Chondrocyte (in vitro differentiated cells): Measurements from ENCODE around the gene TMEM120B. TPM values are rescaled to one million over a fixed set of nuclear protein-coding genes. Genes with fewer than 3 reads are reported as not detected.

Source experiments
- DNase-seq: peaks from one replicate; pipeline ENCODE4 v3.0.0; 2021; ENCODE audit warnings: mixed read lengths, low spot score
- H3K27ac Mint-ChIP-seq: one replicate; pipeline ENCODE4 v1.8.0; 2021; ENCODE audit warnings: mild to moderate bottlenecking, moderate library complexity, mixed read lengths; ENCODE audit not compliant: unreplicated experiment
- H3K27me3 Mint-ChIP-seq: 2 replicates; pipeline ENCODE4 v1.8.0; 2021; ENCODE audit warnings: low read depth, mixed read lengths
- H3K36me3 Mint-ChIP-seq: 2 replicates; pipeline ENCODE4 v1.8.0; 2021; ENCODE audit warnings: low read depth, mixed read lengths
- H3K4me1 Mint-ChIP-seq: 2 replicates; pipeline ENCODE4 v1.8.0; 2021; ENCODE audit warnings: low read depth, mild to moderate bottlenecking, mixed read lengths
- H3K4me3 Mint-ChIP-seq: one replicate; pipeline ENCODE4 v1.8.0; 2021; ENCODE audit warnings: mild to moderate bottlenecking, moderate library complexity, mixed read lengths; ENCODE audit not compliant: unreplicated experiment
- H3K9me3 Mint-ChIP-seq: 2 replicates; pipeline ENCODE4 v1.8.0; 2021; ENCODE audit warnings: low read depth, mixed read lengths
- total RNA-seq: library from RNA; stranded (reverse); gene quantifications from 3 replicates; pipeline ENCODE4 v1.2.1, GENCODE V29; 2021
- TF ChIP-seq, protein P1 (sequence below): fragments of 200-600 bp; sonication (generic); IDR thresholded peaks from 2 replicates; pipeline ENCODE4 v1.5.0; 2021; ENCODE audit warnings: antibody characterized with exemption, mild to moderate bottlenecking, moderate library complexity

TMEM120B gene
- total RNA-seq, 1 donor from 2014 or later = 15.3 TPM

- Mint-ChIP-seq H3K36me3 (peaks cover 4% of the 10 kb centered on the region), H3K27me3 (no peaks in the 10 kb centered on the region), H3K4me1 (peaks cover 29% of the 10 kb centered on the region), H3K27ac (no peak overlapping the region), H3K9me3 (no peaks in the 10 kb centered on the region), H3K4me3 (no peak overlapping the region)
- TF ChIP-seq, protein P1, sequence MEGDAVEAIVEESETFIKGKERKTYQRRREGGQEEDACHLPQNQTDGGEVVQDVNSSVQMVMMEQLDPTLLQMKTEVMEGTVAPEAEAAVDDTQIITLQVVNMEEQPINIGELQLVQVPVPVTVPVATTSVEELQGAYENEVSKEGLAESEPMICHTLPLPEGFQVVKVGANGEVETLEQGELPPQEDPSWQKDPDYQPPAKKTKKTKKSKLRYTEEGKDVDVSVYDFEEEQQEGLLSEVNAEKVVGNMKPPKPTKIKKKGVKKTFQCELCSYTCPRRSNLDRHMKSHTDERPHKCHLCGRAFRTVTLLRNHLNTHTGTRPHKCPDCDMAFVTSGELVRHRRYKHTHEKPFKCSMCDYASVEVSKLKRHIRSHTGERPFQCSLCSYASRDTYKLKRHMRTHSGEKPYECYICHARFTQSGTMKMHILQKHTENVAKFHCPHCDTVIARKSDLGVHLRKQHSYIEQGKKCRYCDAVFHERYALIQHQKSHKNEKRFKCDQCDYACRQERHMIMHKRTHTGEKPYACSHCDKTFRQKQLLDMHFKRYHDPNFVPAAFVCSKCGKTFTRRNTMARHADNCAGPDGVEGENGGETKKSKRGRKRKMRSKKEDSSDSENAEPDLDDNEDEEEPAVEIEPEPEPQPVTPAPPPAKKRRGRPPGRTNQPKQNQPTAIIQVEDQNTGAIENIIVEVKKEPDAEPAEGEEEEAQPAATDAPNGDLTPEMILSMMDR = no peak
- DNase-seq = no peak
These were observed 52.3 kb downstream of the TMEM120B start for GRCh38 chr12:121764808-121765207.

- H3K4me3 Mint-ChIP-seq = no peak overlapping the region
- no peaks in the 10 kb centered on the region for H3K9me3 Mint-ChIP-seq
- H3K4me1 Mint-ChIP-seq = peaks cover 29% of the 10 kb centered on the region
- no peak overlapping the region for H3K27ac Mint-ChIP-seq
- no peaks in the 10 kb centered on the region for H3K27me3 Mint-ChIP-seq
- peaks cover 4% of the 10 kb centered on the region for H3K36me3 Mint-ChIP-seq
- DNase-seq = no peak
- TF ChIP-seq, protein P1 = no peak
These were observed 53.0 kb downstream of the TMEM120B start for GRCh38 chr12:121765573-121765972.

- H3K27ac Mint-ChIP-seq = no peak overlapping the region
- TF ChIP-seq, protein P1 = no peak
- H3K9me3 Mint-ChIP-seq = no peaks in the 10 kb centered on the region
- H3K4me1 Mint-ChIP-seq = peaks cover 28% of the 10 kb centered on the region
- no peak for DNase-seq
- H3K27me3 Mint-ChIP-seq = no peaks in the 10 kb centered on the region
- peaks cover 2% of the 10 kb centered on the region for H3K36me3 Mint-ChIP-seq
- no peak overlapping the region for H3K4me3 Mint-ChIP-seq
These were observed 53.9 kb downstream of the TMEM120B start for GRCh38 chr12:121766290-121767039.

DNA sequence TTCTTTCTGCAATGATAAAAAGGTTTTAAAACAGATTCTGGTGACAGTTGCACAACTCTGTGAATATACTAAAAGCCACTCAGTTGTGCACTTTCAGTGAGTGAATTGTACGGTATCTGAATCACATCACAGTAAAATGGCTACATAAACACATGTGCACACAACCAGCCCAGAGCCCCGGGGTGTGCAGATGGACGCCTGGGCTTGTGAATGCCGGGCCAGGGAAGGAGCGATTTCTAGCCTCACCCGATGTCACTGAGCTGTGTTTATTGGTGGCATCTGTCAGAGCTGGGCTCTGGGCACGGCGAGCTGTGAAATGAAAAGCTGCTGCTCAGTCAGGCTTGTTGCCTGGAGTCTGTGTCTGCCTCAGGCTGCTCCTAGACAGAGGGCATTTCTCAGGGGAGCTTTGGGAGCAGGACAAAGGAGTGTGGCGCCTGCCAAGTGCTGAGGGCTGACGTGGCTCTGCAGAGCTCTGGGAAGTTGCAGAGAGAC lies 55.0 kb downstream of the TMEM120B start:
- peak overlapping the region; percentile 90 for H3K27ac Mint-ChIP-seq
- no peaks in the 10 kb centered on the region for H3K9me3 Mint-ChIP-seq
- no peak overlapping the region for H3K4me3 Mint-ChIP-seq
- H3K27me3 Mint-ChIP-seq = no peaks in the 10 kb centered on the region
- no peaks in the 10 kb centered on the region for H3K36me3 Mint-ChIP-seq
- TF ChIP-seq, protein P1 = no peak
- H3K4me1 Mint-ChIP-seq = peaks cover 17% of the 10 kb centered on the region
- no peak for DNase-seq

- Mint-ChIP-seq H3K4me1 (peaks cover 28% of the 10 kb centered on the region), H3K36me3 (no peaks in the 10 kb centered on the region)
These were observed 56.8 kb downstream of the TMEM120B start for GRCh38 chr12:121769297-121769830.

More at GRCh38 chr12:121769297-121769830, 56.8 kb downstream of the TMEM120B start:
- Mint-ChIP-seq H3K9me3 (no peaks in the 10 kb centered on the region), H3K4me3 (no peak overlapping the region), H3K27ac (no peak overlapping the region), H3K27me3 (no peaks in the 10 kb centered on the region)
- DNase-seq = no peak
- TF ChIP-seq, protein P1 = no peak
